CD4-positive, alpha-beta T cell treated with Interleukin-10 for 1 hour (primary cell): Measurements from ENCODE around the gene SRRD.
"Not testable (repeated sequence)": the region's sequence is repeated elsewhere in the genome, so short reads cannot be mapped to it uniquely, and the experiment has no call there.

Experiments
- DNase-seq: peaks from one replicate; pipeline ENCODE4 v3.0.0-alpha.2; 2020

SRRD gene

DNA sequence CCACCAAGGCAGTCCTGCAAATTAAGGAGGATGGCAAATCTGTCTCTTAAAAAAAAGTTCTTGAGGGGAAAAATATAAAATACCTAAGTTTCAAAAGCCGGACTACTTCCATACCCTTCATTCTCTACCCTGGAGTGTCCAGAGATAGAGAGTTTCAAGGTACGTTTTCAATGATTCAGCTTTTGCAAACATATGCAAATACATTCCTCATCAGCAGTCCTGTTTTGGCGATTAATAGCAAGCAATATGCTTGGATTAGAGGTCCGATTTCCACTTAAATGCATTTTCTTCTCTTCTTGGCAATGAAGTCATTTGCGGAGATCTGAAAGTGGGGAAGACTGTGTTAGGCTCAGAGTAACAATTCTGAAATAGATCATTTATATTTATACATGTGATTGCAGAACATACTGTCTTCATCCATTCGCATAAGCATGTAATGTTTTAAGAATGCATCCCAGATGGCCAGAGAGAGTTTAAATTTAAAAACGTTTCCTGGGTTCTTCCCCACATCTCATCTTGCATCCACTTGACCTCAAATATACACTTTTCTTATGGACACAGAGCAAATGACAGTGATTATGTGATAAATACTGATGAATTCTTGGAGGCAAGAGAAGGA lies 42.4 kb downstream of the SRRD start:
- DNase-seq, result no peak

DNA sequence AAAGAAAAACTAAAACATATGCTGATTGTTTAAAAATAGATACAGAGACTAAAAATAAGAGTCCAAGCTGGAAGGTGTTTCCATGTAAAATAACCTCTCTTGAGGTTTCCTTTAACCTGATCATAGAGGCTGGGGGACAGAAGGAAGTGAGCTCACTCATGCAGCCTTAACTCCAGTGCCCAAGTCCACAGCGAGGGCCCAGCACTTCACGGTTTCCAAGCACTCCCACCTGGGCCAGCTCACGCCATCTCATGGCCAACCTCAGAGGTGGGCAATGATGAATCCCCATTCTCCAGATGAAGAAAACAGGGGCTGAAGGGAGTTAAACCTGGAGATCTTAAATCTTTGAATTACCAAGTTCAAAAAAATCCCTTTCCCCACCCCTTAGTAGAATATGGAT lies 43.5 kb downstream of the SRRD start:
- DNase-seq, result no peak

DNA sequence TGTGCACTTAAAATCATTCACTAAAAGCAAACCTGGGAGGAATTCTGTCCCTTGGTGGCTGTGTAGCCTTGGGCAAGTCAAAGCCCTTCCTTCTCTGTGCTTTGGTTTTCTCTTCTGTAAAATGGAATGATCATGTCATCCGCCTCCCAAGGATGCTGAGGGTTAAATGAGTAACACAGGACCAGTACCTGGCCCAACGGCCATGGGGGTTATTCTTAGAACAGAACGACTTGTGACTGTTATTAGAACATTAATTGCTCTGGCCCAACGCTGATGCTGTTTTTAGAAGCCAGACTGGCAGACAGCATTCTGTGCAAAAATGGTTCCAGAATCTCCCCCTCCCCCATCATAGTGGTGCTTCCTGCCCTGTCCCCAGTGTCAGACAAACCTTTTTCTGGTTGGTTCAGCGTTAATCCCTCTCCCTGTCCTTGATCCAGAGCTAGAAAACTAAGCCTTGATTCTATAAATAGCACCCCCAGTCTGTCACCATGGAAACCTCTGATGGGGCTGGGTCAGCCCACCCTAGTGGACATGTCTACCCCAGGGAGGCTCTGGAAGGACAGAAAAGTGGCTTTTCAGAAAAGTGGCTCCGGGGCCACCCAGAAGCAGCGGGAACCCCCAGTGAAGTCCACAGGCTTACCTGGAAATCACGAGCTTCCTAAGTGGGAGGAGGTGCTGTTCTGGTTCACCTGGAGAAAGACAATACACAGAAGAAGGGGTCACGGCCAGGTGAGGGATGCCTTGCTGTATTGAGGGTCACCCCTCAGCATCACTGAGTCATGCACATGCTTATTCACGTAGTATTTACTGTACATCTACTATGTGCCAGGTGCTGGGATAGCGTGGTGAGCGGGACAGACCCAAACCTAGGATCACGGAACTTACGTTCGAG lies 44.1 kb downstream of the SRRD start:
- DNase-seq, result no peak

DNA sequence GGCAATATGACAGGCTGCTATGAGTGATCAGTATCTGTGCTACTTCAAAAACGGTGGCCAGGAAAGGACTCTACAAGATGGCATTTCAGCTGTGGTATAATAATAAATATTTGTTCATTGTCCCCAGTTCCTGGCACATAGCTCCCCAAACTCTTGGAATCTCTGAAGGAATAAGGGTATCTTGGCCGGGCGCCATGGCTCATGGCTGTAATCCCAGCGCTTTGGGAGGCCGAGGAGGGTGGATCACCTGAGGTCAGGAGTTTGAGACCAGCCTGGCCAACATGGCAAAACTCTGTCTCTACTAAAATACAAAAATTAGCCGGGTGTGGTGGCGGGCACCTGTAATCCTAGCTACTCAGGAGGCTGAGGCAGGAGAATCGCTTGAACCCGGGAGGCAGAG lies 44.8 kb downstream of the SRRD start:
- not testable (repeated sequence) for DNase-seq

DNA sequence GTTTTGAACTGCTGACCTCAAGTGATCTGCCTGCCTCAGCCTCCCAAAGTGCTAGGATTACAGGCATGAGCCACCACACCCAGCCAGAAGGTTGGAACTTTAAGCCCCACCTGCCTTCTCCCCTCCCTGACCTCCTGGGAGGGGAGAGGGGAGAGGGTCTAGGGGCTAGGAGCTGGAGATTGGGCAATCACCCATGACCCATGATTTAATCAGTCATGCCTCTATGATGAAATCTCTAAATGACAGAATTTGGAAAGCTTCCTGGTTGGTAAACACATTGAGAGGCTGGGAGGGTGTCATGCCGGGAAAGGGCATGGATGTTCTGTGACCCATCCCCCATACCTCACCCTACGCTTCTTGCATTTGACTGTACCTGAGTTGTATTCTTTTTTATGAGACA lies 45.7 kb downstream of the SRRD start:
- DNase-seq, result no peak

DNA sequence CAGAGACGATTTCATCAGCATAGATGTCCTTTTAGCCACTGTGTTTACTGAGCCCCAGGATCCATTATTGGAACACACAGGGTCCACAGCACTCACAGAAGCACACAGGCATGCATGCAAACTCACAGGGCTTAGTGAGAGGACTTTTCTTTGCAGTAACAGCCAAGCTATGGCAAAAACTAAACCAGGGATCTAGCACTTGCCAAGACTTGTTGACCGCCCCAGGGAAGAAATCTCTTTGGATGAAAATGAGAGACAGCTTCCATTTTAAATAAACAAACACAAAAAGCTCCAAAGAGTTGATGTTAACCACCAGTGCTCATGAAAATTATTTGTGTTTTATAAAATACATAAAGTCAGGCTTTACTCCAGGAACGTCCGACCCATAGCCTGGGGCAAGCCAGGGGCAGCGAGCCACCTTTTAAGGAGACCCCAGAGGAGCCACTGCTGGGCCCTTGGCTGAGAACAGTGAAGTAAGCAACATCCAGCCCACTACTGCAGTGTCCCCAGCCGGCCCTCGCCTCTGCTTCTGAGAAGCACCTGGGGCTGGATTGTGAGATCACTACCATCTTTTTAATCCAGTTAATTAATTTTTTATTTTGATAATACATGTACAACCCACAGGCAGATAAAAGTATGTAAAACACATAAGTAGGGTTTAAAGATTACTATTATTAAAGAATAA lies 50.6 kb downstream of the SRRD start:
- no peak for DNase-seq

DNA sequence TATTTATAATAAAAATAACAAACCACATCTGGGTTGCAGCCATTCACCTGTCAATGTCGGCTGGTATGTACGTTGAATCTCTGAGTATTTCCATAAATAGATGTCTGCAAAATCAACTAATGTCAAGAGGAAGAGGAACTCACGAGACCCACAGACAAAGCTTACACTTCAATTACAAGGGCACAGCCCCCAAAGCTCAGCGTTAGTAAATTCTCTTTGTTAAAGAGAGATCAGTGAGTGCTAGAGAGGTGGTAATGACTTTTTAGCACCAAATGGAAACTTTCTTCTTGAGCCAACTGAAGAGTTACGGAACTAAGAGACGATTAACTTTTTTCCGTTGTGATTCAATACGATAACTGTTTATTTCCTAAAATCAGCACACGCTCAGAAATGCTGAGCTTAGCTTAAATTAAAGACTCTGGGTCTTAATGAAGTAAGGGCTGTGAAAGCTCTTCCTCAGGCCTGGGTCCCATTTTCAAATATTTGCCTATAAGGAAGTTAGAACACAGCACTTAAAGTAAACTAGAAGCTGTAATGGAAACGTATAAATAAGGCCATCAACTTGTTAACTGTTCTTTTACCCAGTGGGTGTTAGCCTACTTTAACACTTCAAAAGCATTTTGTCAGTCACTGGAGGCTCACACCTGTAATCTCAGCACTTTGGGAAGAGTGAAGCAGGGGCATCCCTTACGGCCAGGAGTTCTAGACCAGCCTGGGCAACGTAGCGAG lies 51.4 kb downstream of the SRRD start:
- no peak for DNase-seq

DNA sequence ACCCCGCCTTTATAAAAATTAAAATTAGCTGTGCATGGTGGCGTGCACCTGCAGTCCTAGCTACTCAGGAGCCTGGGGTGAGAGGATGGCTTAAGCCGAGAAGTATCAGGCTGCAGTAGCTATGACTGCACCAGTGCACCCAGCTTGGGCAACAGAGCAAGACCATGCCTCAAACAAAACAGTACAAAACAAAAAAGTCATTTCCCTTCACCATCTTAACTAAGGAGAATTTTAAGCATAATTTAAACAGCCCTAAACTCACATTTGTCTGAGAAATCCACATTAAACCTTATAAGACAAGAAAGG lies 51.9 kb downstream of the SRRD start:
- DNase-seq, result no peak

DNA sequence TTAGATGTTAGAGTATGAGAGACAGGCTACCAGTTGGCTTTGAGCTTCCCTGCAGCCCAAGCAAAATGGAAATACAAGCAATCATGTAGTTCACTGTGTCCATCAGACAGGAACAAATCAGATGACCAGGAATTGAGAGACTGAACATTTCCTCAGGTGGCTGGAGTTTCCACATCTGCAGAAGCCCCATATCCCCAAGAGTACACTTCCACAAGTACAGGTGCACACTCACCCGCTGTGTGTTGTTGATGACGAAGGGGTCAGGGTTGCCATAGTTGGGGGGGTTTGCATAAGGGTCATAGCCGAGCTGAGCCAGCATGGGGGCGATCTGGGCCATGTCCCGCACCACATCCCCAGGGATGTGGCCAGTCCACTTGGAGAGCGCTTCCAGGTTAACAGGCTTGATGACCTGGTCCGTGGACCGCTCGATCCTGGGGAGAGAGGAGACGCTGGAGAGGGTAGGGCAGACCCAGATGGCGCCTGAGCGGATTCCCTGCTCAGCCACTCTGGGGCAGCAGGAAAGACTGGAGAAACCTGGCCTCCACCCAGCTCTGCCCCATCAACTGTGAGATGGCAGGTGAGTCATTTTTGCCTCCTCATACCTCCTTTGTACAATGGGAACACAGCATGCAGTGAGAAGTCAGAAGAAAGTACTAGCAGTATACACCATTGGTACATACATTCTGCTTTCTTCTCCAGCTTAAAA lies 52.5 kb downstream of the SRRD start:
- no peak for DNase-seq

DNA sequence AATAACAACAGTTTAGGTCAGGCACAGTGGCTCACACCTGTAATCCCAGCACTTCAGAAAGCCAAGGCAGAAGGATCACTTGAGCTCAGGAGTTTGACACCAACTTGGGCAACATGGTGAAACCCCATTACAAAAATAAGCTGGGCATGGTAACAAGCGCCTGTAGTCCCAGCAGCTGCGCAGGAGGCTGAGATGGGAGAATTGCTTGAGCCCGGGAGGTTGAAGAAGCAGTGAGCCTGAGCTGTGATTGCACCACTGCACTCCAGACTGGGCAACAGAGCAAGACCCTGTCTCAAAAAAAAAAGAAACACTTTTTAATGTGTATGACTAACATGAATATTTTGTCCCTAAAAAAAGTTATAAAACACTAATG lies 53.1 kb downstream of the SRRD start:
- no peak for DNase-seq

DNA sequence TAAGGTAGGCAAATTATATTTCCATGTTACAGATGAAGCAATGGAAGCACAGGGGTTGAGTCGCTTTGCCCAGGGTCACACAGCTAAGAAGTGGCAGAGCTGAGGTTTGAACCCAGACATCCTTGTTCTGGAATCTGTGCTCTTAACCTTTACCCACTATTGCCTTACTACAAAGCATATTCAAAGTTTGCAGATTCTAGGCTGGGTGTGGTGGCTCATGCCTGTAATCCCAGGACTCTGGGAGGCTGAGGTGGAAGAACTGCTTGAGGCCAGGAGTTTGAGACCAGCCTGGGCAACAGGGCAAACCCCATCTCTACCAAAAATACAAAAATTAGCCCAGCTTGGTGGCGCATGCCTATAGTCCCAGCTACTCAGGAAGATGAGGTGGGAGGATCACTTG lies 56.4 kb downstream of the SRRD start:
- no peak for DNase-seq

DNA sequence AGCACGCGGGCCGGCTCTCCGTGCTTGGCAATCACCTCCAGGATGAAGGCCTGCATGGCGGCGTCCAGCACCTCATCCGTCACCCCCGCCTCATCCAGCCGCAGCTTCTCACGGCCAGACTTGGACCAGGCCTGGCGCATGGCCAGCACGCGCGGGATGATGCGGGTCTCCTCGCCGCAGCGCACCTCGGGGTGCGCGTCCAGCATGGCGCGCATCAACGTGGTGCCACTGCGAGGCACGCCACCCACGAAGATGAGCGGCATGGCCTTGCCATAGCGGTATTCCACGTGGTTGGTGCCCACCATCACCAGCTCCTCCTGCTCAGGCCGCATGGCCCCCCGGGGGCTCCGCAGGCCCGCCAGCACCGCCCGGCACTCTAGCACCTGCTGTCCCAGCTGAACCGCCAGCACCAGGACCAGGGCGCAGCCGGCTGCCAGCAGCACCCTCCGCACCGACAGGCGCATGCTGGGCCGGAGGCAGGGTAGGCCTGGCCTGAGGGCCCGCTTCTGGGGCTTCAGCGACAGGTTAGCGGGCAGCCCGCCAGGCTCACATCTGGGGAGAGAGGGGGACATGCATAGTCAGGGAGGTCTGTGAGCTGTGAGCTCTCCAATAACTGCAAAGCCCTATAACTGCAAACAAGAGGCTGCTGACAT lies 57.6 kb downstream of the SRRD start:
- DNase-seq, result no peak

DNA sequence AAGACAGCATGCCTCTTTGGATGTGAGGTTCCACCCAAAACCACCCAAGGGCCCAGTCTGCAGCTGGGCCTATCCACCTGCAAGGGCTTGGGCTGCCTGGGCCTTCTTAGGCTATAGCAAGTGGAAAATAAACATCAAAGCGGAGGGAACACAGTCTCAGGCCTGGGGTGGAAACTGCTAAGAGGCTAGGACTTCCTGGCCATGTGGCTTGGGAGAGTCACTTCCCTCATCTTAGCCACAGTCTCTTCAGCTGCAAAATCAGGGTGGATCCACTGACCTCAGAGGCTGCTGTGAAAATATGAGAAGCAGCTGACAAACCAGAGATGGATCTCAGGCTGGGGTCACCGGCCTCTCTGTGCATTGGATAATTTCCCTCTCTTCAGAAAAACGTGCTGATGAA lies 59.2 kb downstream of the SRRD start:
- DNase-seq, result peak; percentile 12
